ENCODE data around the gene PRR12.

DNA sequence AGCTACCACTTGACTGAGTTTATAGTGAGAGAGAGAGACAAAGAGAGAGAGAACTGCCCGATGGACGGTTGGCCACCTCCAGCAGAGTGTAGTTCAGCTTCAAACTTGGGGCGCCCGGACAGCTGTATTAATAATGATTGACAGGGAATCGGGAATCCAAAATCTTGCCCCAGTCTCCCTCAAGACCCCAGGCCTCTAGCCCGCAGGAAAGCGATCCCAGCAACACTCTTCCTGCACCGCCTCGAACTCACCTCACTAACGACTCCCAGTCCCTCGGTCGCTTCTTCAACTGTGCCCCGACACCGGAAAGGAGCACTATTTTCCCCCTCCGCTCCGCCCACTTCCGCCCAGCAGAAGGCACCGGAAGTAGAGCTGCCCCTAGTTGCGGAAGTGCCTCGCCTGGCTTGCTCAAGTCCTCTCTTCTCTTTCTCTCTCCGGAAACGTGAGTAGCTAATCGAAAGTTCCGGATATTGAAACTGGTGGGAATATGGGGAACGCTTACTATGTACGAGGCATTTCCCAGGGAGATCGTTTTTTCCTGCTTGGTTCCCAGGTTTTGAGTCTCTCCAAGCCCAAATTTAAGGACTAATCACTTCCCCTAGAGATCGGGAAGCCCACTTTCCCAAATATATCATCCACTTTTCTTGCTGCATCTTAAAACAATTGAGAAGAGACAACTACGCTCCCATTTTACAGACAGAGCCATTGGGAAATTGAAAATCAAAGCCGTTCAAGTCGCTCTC is 10.5 kb upstream of the PRR12 start, which contains the start of gene NOSIP:
- TF ChIP-seq CTCF (IDR thresholded peaks at IDR 0.05; ENCODE audit: low read length) (no peak), EZH2 (IDR thresholded peaks at IDR 0.05; ENCODE audit: borderline replicate concordance, low read length) (no peak)
